ENCODE data around the gene HSPA12A.

The HSPA12A gene

GRCh38 chr10:116775488-116776400 is 33.4 kb upstream of the HSPA12A start:
- H3K27me3 Mint-ChIP-seq: peaks cover 7 to 12% of the 10 kb centered on the region in 2 donors
- ATAC-seq (replicated peaks) (no peak), DNase-seq (no peak)
- H3K4me3 Mint-ChIP-seq: no peak overlapping the region
- H3K36me3 Mint-ChIP-seq: no peaks in the 10 kb centered on the region
- H3K4me1 Mint-ChIP-seq: no peaks in the 10 kb centered on the region
- H3K9me3 Mint-ChIP-seq: no peaks in the 10 kb centered on the region
- H3K27ac Mint-ChIP-seq: no peak overlapping the region

- no peak overlapping the region for H3K4me3 Mint-ChIP-seq
- no peak for DNase-seq
- H3K27me3 Mint-ChIP-seq: peaks cover 9 to 18% of the 10 kb centered on the region in 2 donors
- no peak overlapping the region for H3K27ac Mint-ChIP-seq
- no peak for ATAC-seq (replicated peaks)
- no peaks in the 10 kb centered on the region for H3K9me3 Mint-ChIP-seq
- no peaks in the 10 kb centered on the region for H3K36me3 Mint-ChIP-seq
- H3K4me1 Mint-ChIP-seq: no peaks in the 10 kb centered on the region
Measured at GRCh38 chr10:116774728-116775151, 32.4 kb upstream of the HSPA12A start.

- Mint-ChIP-seq H3K4me3 (no peak overlapping the region), H3K27ac (no peak overlapping the region), H3K4me1 (no peaks in the 10 kb centered on the region), H3K27me3 (peaks cover 13 to 22% of the 10 kb centered on the region in 2 donors), H3K36me3 (no peaks in the 10 kb centered on the region), H3K9me3 (no peaks in the 10 kb centered on the region)
- DNase-seq (no peak), ATAC-seq (replicated peaks) (no peak)
Measured at GRCh38 chr10:116772909-116773705, 30.7 kb upstream of the HSPA12A start.

GRCh38 chr10:116771959-116772585 is 29.7 kb upstream of the HSPA12A start:
- no peak for ATAC-seq (replicated peaks)
- DNase-seq: no peak
- no peaks in the 10 kb centered on the region for H3K36me3 Mint-ChIP-seq
- H3K4me1 Mint-ChIP-seq: no peaks in the 10 kb centered on the region
- no peaks in the 10 kb centered on the region for H3K9me3 Mint-ChIP-seq
- H3K27ac Mint-ChIP-seq: no peak overlapping the region
- peaks cover 13 to 20% of the 10 kb centered on the region in 2 donors for H3K27me3 Mint-ChIP-seq
- no peak overlapping the region for H3K4me3 Mint-ChIP-seq

- no peaks in the 10 kb centered on the region for H3K9me3 Mint-ChIP-seq
- H3K4me1 Mint-ChIP-seq: no peaks in the 10 kb centered on the region
- no peak overlapping the region for H3K27ac Mint-ChIP-seq
- ATAC-seq (replicated peaks) (no peak), DNase-seq (no peak)
- H3K36me3 Mint-ChIP-seq: no peaks in the 10 kb centered on the region
- H3K27me3 Mint-ChIP-seq: peaks cover 13 to 19% of the 10 kb centered on the region in 2 donors
- no peak overlapping the region for H3K4me3 Mint-ChIP-seq
Measured at GRCh38 chr10:116771101-116771958, 29.0 kb upstream of the HSPA12A start.

- no peak for ATAC-seq (replicated peaks)
- H3K27me3 Mint-ChIP-seq: peaks cover 14% of the 10 kb centered on the region in 2 donors
Measured at GRCh38 chr10:116770281-116770680, 27.9 kb upstream of the HSPA12A start.

GRCh38 chr10:116769791-116770190 is 27.4 kb upstream of the HSPA12A start:
- Mint-ChIP-seq H3K27me3 (peaks cover 12 to 14% of the 10 kb centered on the region in 2 donors), H3K4me1 (no peaks in the 10 kb centered on the region), H3K27ac (no peak overlapping the region), H3K36me3 (no peaks in the 10 kb centered on the region), H3K9me3 (peaks cover 1 to 2% of the 10 kb centered on the region in 2 donors), H3K4me3 (no peak overlapping the region)
- DNase-seq: no peak
- no peak for ATAC-seq (replicated peaks)

More at GRCh38 chr10:116770281-116770680, 27.9 kb upstream of the HSPA12A start:
- no peak for DNase-seq
- peaks cover 0 to 1% of the 10 kb centered on the region in 2 donors for H3K9me3 Mint-ChIP-seq
- no peak overlapping the region for H3K4me3 Mint-ChIP-seq
- H3K4me1 Mint-ChIP-seq: no peaks in the 10 kb centered on the region
- H3K36me3 Mint-ChIP-seq: no peaks in the 10 kb centered on the region
- H3K27ac Mint-ChIP-seq: no peak overlapping the region

GRCh38 chr10:116769368-116769767 is 27.0 kb upstream of the HSPA12A start:
- Mint-ChIP-seq H3K4me3 (no peak overlapping the region), H3K36me3 (no peaks in the 10 kb centered on the region), H3K27me3 (peaks cover 11 to 14% of the 10 kb centered on the region in 2 donors), H3K9me3 (peaks cover 1 to 4% of the 10 kb centered on the region in 2 donors), H3K4me1 (no peaks in the 10 kb centered on the region), H3K27ac (no peak overlapping the region)
- DNase-seq (no peak), ATAC-seq (replicated peaks) (no peak)

GRCh38 chr10:116768786-116769185 is 26.4 kb upstream of the HSPA12A start:
- ATAC-seq (replicated peaks) (no peak), DNase-seq (no peak)
- Mint-ChIP-seq H3K27ac (no peak overlapping the region), H3K36me3 (no peaks in the 10 kb centered on the region), H3K4me1 (no peaks in the 10 kb centered on the region), H3K9me3 (peaks cover 1 to 4% of the 10 kb centered on the region in 2 donors), H3K27me3 (peaks cover 11 to 14% of the 10 kb centered on the region in 2 donors), H3K4me3 (no peak overlapping the region)

GRCh38 chr10:116766837-116767634 is 24.7 kb upstream of the HSPA12A start:
- DNase-seq (no peak), ATAC-seq (replicated peaks) (no peak)
- Mint-ChIP-seq H3K4me3 (no peak overlapping the region), H3K27me3 (peaks cover 19 to 29% of the 10 kb centered on the region in 2 donors), H3K9me3 (peaks cover 1 to 9% of the 10 kb centered on the region in 2 donors), H3K4me1 (no peaks in the 10 kb centered on the region), H3K27ac (no peak overlapping the region), H3K36me3 (no peaks in the 10 kb centered on the region)

- no peak for ATAC-seq (replicated peaks)
- no peak for DNase-seq
- H3K36me3 Mint-ChIP-seq: no peaks in the 10 kb centered on the region
- peaks cover 19 to 33% of the 10 kb centered on the region in 2 donors for H3K27me3 Mint-ChIP-seq
- no peak overlapping the region for H3K4me3 Mint-ChIP-seq
- H3K9me3 Mint-ChIP-seq: peaks cover 1 to 9% of the 10 kb centered on the region in 2 donors
- H3K27ac Mint-ChIP-seq: no peak overlapping the region
- H3K4me1 Mint-ChIP-seq: no peaks in the 10 kb centered on the region
Measured at GRCh38 chr10:116766241-116766827, 24.0 kb upstream of the HSPA12A start.

GRCh38 chr10:116765648-116766081 is 23.3 kb upstream of the HSPA12A start:
- no peak for ATAC-seq (replicated peaks)
- no peak overlapping the region for H3K27ac Mint-ChIP-seq
- no peak overlapping the region for H3K4me3 Mint-ChIP-seq
- H3K27me3 Mint-ChIP-seq: peaks cover 19 to 35% of the 10 kb centered on the region in 2 donors
- no peak for DNase-seq
- no peaks in the 10 kb centered on the region for H3K36me3 Mint-ChIP-seq
- H3K4me1 Mint-ChIP-seq: no peaks in the 10 kb centered on the region
- peaks cover 1 to 9% of the 10 kb centered on the region in 2 donors for H3K9me3 Mint-ChIP-seq
